A673 (cell line): ENCODE measurements around the gene TACC3. TPM values are rescaled to one million over a fixed set of nuclear protein-coding genes. Genes with fewer than 3 reads are reported as not detected.

Experiments used
- BruUV-seq: library from RNA; stranded (reverse); fragments of 400-500 nt; replicated peaks from 2 replicates; lab custom pipeline; 2021; lab: Mats Ljungman, UMichigan
- CTCF ChIA-PET: fragments of 300-600 bp; sonication (Branson Sonifier 250); formaldehyde crosslinking; loops from one replicate; lab custom pipeline; 2022; ENCODE audit warnings: antibody characterized with exemption; lab: Charles Lee
- POLR2A ChIA-PET: fragments of 300-600 bp; sonication (Branson Sonifier 250); formaldehyde crosslinking; loops from one replicate; lab custom pipeline; 2022; ENCODE audit warnings: antibody characterized with exemption; ENCODE audit not compliant: low non-redundant PET; lab: Charles Lee
- DNase-seq: peaks from one replicate; pipeline ENCODE4 v3.0.0-alpha.2; 2015; ENCODE audit warnings: low spot score
- H3K27ac ChIP-seq: fragments of 200-600 bp; sonication (generic); 2 replicates; pipeline ENCODE4 v1.5.1; 2016; ENCODE audit warnings: mixed run types, low read depth, mild to moderate bottlenecking, mixed read lengths, antibody characterized with exemption, low read length; ENCODE audit not compliant: poor library complexity, severe bottlenecking
- H3K27me3 ChIP-seq: fragments of 200-600 bp; sonication (generic); replicated peaks from 2 replicates; pipeline ENCODE4 v1.6.1; 2017; ENCODE audit warnings: mixed run types, low read depth, mild to moderate bottlenecking, mixed read lengths, antibody characterized with exemption, low read length; ENCODE audit not compliant: insufficient read depth, poor library complexity
- H3K36me3 ChIP-seq: fragments of 200-600 bp; sonication (generic); 2 replicates; pipeline ENCODE4 v1.6.1; 2016; ENCODE audit warnings: mixed run types, mild to moderate bottlenecking, mixed read lengths, antibody characterized with exemption, low read length; ENCODE audit not compliant: insufficient read depth, poor library complexity, severe bottlenecking
- H3K4me1 ChIP-seq: fragments of 200-600 bp; sonication (generic); 2 replicates; pipeline ENCODE4 v1.6.1; 2017; ENCODE audit warnings: mixed run types, mild to moderate bottlenecking, mixed read lengths, antibody characterized with exemption, low read length; ENCODE audit not compliant: insufficient read depth, poor library complexity, severe bottlenecking
- H3K4me3 ChIP-seq: fragments of 200-600 bp; sonication (generic); 2 replicates; pipeline ENCODE4 v1.5.1; 2016; ENCODE audit warnings: low read depth, mixed run types, mild to moderate bottlenecking, mixed read lengths, low read length; ENCODE audit not compliant: poor library complexity, severe bottlenecking
- H3K9me3 ChIP-seq: fragments of 200-600 bp; sonication (generic); 2 replicates; pipeline ENCODE4 v1.6.1; 2016; ENCODE audit warnings: mixed run types, low read depth, mild to moderate bottlenecking, mixed read lengths, antibody characterized with exemption, low read length; ENCODE audit not compliant: poor library complexity, severe bottlenecking
- EZH2 ChIP-seq: fragments of 200-600 bp; sonication (generic); IDR thresholded peaks from 2 replicates; pipeline ENCODE4 v1.6.1; 2017; ENCODE audit warnings: borderline replicate concordance, low read depth, mild to moderate bottlenecking, mixed read lengths, antibody characterized with exemption, low read length; ENCODE audit not compliant: poor library complexity, severe bottlenecking
- intact Hi-C: fragments of 100-400 bp; cut with micrococcal nuclease; formaldehyde crosslinking; loops from one replicate; pipeline ENCODE4 v1.10.0; 2022; ENCODE audit not compliant: unreplicated experiment
- total RNA-seq: library from RNA; stranded (reverse); gene quantifications from 2 replicates; pipeline ENCODE4 v1.2.3, GENCODE V29; 2021
- TF ChIP-seq, protein P1 (sequence below): fragments of 300-800, 200-600 bp; sonication (generic); conservative IDR thresholded peaks from 2 replicates; pipeline ENCODE4 v1.5.1; 2017; ENCODE audit warnings: low read depth, mild to moderate bottlenecking, antibody characterized with exemption, low read length, moderate library complexity, mixed read lengths

TACC3 gene
- total RNA-seq, 1 experiment from 2014 or later = 246 TPM

DNA sequence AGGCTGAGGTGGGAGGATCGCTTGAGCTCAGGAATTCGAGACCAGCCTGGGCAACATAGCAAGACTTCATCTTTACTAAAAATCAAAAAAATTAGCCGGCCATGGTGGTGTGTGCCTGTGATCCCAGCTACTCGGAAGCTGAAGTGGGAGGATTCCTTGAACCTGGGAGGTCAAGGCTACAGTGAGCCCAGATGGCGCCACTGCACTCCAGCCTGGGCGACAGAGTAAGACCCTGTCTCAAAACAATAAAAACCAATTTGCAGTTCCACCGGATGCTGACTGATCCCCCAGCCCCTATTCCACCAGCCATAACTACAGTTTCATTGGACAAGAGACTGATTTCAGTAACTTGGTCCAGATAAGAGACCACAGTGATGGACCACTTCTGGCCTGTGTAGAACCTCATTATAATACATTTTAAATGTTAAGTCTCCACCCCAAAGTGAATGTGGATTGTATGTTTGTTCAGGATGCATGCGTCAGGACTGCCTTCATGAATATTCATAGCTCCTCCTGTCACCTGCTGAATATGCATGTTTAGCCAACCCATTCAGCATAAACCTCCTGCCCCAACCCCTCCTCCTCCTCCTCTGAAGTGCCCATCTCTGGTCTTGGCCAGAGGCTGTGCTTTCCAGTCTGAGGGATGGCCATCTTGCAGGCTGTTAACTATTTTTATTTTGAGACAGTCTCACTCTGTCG lies 6.9 kb upstream of the TACC3 start:
- TF ChIP-seq, protein P1, sequence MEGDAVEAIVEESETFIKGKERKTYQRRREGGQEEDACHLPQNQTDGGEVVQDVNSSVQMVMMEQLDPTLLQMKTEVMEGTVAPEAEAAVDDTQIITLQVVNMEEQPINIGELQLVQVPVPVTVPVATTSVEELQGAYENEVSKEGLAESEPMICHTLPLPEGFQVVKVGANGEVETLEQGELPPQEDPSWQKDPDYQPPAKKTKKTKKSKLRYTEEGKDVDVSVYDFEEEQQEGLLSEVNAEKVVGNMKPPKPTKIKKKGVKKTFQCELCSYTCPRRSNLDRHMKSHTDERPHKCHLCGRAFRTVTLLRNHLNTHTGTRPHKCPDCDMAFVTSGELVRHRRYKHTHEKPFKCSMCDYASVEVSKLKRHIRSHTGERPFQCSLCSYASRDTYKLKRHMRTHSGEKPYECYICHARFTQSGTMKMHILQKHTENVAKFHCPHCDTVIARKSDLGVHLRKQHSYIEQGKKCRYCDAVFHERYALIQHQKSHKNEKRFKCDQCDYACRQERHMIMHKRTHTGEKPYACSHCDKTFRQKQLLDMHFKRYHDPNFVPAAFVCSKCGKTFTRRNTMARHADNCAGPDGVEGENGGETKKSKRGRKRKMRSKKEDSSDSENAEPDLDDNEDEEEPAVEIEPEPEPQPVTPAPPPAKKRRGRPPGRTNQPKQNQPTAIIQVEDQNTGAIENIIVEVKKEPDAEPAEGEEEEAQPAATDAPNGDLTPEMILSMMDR = no peak
- no peak for TF ChIP-seq EZH2
- no peaks in the 10 kb centered on the region for H3K9me3 ChIP-seq
- BruUV-seq = no TSS peak
- H3K4me1 ChIP-seq = peaks cover 18% of the 10 kb centered on the region
- H3K27ac ChIP-seq = peak overlapping the region; percentile 68
- peak; percentile 54 for DNase-seq
- peaks cover 38% of the 10 kb centered on the region for H3K36me3 ChIP-seq
- ChIA-PET CTCF (interaction anchor here (0.6 kb wide), 1 partner anchor 148 kb away, joined by 13 read pairs; no protein-coding TSS in a partner anchor), POLR2A (no interaction called here)
- no peaks in the 10 kb centered on the region for H3K27me3 ChIP-seq
- peak overlapping the region; percentile 85 for H3K4me3 ChIP-seq
- intact Hi-C loops = no loop called here

DNA sequence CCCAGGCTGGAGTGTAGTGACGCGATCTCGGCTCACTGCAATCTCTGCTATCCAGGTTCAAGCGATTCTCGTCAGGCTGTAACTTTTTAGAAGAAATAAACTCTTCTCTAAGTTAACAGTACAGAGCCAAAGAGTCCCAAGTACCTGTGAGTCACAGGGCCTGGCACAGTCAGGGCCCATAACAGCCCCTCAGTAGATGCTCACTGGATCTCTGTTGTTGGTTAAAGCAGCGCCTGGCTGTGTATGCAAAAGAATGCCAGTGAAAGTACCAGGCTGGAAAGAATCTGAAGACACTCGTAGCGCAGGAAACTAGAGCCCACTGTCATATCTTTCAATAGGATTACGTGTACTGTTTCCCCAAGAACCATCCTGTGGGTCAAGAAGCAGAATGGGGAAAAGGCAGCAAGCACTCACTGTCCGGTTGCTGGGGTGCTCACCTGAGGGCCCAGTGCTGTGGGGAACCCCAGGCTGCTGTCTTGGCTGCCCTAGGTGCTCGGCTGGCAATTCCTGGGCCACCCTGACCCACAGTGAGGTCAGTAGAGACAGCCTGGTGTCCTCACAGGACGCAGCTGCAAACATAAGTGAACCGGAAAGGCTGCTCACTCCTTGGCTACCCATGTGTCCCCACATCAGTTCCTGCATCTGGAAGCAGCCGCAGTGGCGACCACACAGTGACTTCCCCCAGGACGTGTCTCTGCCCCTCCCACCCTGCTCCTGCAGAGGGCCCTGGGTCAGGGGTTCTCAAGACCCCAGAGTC lies 6.1 kb upstream of the TACC3 start:
- BruUV-seq = no TSS peak
- no peak for DNase-seq
- Histone ChIP-seq H3K4me1 (peaks cover 14% of the 10 kb centered on the region), H3K4me3 (peak overlapping the region; percentile 85), H3K9me3 (no peaks in the 10 kb centered on the region), H3K27me3 (no peaks in the 10 kb centered on the region), H3K27ac (peak overlapping the region; percentile 68), H3K36me3 (peaks cover 31% of the 10 kb centered on the region)
- intact Hi-C loops = no loop called here
- TF ChIP-seq, protein P1 = no peak
- no peak for TF ChIP-seq EZH2
- ChIA-PET CTCF (interaction anchor here (0.6 kb wide), 1 partner anchor 147 kb away, joined by 13 read pairs; no protein-coding TSS in a partner anchor), POLR2A (no interaction called here)

DNA sequence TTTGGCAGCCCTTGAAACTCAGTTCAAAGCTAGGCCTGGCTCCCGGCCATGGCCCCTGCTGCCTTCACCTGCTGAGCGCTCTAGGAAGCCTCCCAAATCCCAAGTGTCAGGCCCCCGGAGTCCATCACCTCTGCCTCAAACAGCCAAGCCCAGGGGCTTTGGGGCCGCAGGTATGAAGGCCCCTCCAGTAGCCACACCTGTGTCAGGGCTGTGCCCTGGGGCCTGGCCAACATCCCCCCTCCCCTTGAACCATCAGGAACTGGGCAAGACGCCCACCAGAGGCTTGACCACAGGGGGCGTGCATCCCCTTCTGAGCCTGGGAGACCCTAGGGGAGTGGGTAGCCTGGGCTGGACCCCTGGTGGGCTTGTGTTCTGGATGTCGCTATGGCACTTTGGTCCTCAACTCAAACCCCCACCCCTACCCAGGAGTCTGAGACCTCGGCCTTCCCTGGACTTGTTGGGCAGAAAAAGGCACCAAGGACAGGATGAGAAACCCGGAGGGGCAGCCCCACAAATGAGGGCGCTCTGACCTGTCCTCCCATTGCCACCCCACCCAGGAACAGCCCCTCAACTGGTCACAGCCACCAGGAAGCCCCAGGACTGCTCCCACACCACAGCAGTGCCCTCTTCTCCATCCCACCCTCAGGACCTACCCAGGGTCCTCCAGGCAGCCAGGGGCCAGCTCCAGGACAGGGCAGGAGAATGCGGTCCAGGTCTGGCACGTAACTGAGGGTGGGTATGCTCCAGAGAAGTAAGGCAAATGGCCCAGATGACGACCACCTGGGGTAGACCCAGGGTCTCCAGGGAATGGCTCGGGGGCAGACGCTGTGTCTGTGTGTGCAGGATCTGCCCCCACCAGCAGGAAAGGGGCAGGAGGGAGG lies 5.0 kb upstream of the TACC3 start:
- DNase-seq = no peak
- no TSS peak for BruUV-seq
- Histone ChIP-seq H3K27me3 (no peaks in the 10 kb centered on the region), H3K36me3 (peaks cover 27% of the 10 kb centered on the region), H3K4me1 (peaks cover 10% of the 10 kb centered on the region), H3K4me3 (no peak overlapping the region), H3K9me3 (no peaks in the 10 kb centered on the region), H3K27ac (peak overlapping the region; percentile 13)
- intact Hi-C loops = no loop called here
- CTCF ChIA-PET = no interaction called here
- POLR2A ChIA-PET = interaction anchor here (0.5 kb wide), 1 partner anchor 164 kb away, joined by 6 read pairs; no protein-coding TSS in a partner anchor
- TF ChIP-seq, protein P1 = no peak
- TF ChIP-seq EZH2 = no peak
